Measurements from ENCODE around the gene PDHA1.

GRCh38 chrX:19344661-19345060 is 934 bp downstream of the PDHA1 start:
- TF ChIP-seq POLR2A (IDR thresholded peaks at IDR 0.05; ENCODE audit: control extremely low read depth in 1 of 2, low read depth in 2 of 2, low read length in 2 of 2) (no peak), GTF2F1 (IDR thresholded peaks at IDR 0.05; ENCODE audit: borderline replicate concordance, low read depth, low read length) (no peak), GABPA (IDR thresholded peaks at IDR 0.05; ENCODE audit: borderline replicate concordance, insufficient read depth, low read length) (no peak)

Measured in H1 (cell line).